K562 treated with DMSO at 1 percent for 12 hours (cell line): Measurements from ENCODE around the gene DZANK1. TPM values are rescaled to one million over a fixed set of nuclear protein-coding genes. Genes with fewer than 3 reads are reported as not detected.

Experiments used
- total RNA-seq: library from RNA; unstranded; fragments of 300-600 nt; gene quantifications from 2 replicates; pipeline ENCODE4 v1.2.3, GENCODE V29; 2022; ENCODE audit not compliant: insufficient read depth

Gene DZANK1
- total RNA-seq, result 0.49 TPM in 1 of 2 replicates, not detected in the other

DNA sequence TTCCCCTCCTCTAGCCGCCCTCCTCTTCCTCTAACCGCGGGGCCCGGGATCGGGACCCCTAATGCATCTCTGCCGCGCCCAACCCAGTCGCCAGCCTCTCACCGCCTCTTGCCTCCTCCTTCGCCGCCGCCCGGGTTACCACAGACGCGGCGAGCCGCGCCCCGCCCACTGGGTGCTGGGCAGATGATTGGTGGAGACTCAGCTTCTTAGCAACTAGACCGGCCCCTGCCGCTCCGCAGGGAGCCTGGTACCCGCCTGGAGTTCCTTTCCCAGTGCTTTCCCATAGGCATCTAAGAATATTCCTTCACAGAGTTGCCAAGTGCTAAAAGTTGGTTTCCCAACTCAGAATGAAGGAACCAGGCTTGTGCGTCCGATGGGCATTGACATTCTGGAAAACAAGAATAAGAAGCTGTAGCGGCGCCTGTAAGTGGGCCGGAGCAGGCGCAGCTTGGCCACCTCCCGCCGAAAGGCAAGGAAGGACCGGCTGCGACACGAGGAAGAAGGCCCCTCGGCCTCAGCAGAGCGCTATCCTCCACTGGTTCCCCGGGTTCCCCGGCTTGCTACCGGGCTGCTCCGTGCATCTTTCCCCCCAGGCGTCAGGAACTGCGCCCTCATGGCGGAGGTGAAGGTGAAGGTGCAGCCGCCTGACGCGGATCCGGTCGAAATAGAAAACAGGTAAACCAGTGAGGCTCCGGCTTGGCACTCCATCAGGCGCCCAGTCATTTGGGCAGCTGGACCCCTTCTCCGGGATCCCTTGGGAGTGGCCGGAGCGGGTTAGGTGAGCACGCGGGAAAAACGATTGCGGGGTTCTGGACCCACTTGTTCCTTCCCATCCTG is at the start of gene DZANK1, which contains the start of gene POLR3F:
TSS of gene DZANK1 (minus strand) at position 137 of the 837 bp plus-strand sequence. CDS start 1,672 bp downstream, outside the sequence.
TSS of gene POLR3F (plus strand) at position 497 of the 837 bp plus-strand sequence. CDS start at position 614, 117 bp downstream.

DNA sequence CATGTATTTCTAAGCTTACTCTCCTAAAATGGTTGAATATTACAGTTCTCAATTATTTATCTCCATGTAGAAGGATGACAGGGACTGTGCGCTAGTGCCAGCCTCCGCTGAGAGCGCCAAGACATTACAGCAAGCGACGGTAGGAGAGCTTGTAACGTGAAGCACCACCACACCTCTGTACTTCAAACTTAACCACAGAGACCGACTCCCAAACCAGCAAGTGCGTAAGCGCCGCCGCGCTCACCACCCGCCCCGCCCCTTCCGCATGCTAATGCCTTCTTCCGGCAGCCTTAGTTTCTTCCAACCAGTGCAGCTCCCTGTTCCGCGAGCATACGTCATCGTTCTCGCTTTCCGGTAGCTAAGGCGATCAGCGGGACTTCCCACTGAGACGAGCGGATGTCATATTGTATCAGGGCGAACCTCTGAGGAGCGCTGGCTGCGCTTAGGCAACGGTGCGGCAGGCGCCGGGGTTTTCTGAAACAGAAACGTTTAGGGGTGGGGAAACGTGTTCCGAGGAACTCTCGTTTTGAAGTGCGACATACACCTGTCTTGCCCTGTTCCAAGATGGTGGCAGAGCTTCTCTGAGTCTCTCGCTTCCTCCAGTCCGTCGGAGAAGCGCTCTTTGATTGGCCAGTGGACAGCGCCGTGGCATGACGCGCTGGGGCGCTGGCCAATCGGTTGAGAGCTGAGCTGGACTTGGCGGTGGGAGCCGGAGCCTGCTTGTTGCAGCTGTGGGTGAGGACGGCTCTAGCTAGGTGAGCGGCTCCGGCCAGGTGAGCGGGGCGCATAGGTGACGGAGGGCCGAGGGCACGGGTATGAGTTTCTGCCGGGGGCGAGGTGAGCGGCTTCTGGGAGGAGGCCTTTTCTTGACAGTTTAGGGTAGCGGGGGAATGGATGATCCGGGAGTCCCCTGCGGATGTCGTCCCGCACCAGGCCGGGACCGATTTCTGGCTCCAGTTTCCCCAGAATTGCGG is 40.7 kb upstream of the DZANK1 start, which contains the start of gene SEC23B:
TSS of gene SEC23B (plus strand) at position 723 of the 974 bp plus-strand sequence. CDS start 2,896 bp downstream, outside the sequence.

DNA sequence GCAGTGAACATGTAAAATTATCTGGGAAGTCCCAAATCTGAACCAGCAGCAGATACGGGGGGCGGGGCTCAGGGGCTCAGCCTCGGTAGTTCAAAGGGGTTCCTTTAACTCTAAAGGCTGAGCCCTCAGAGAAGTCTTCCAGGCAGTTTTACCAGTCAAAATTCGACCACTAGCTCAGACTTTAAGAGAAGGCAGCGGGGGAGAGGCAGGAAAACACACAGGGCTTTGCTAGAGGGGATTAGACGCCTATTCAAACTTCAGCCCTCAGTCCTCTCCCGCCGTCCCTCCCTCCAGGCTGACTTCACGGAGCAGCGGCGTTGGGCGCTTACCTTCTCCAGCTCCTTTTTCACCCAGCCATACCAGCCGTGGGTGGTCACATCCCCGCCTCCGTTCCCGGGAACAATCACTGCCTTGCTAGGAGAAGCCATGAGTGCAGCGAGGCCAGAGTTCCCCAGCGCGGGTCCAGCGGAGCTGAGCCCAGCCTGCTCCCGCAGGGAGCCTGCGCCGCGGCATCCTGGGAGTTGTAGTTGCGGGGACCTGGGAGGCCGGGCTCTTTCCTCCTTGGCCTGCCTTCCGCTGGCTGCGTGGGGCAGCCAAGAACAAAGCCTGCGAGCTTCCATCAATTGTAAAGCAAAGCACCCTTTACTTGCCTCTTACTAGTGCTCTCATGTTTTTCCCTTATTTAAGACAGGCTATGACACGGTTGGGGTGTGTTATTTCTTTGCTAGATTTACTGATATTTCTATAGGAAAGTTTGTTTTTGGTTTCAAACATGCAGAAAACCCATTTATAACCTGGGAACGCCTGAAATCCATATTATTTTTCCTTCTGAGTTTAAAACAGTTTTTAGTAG is 30.1 kb upstream of the DZANK1 start, which contains the start of gene RBBP9:
TSS of gene RBBP9 (minus strand) at position 486 of the 853 bp plus-strand sequence. CDS start at position 428, 58 bp downstream.

Other genes starting within 250 kb of the DZANK1 start
- 6.1 and 6.5 TPM in 2 replicates for gene ZNF133, start 178.5 kb downstream of the DZANK1 start, total RNA-seq
- gene POLR3F, start 360 bp upstream of the DZANK1 start, total RNA-seq, result 3.4 and 8.4 TPM in 2 replicates
- gene RBBP9, start 30.2 kb upstream of the DZANK1 start, total RNA-seq, result 0.85 and 1.3 TPM in 2 replicates
- gene SEC23B, start 40.9 kb upstream of the DZANK1 start, total RNA-seq, result 28.8 and 51.6 TPM in 2 replicates
- 85.8 and 121 TPM in 2 replicates for gene SMIM26, start 100.4 kb upstream of the DZANK1 start, total RNA-seq
- gene DTD1, start 121.0 kb upstream of the DZANK1 start, total RNA-seq, result 54.0 and 59.9 TPM in 2 replicates